T-helper 2 cell treated with Interferon-gamma antibody and Interleukin-4, amounts not matched to agents 5 μg/mL and 100 μg/mL, for 36 hours (primary cell): ENCODE results near the gene IL1RL2.

Experiments used
- DNase-seq: peaks from one replicate; pipeline ENCODE4 v3.0.0; 2021; ENCODE audit warnings: low spot score
- H3K27ac Mint-ChIP-seq: one replicate; pipeline ENCODE4 v1.8.0; 2021; ENCODE audit warnings: mild to moderate bottlenecking, mixed read lengths
- H3K27me3 Mint-ChIP-seq: one replicate; pipeline ENCODE4 v1.8.0; 2021; ENCODE audit warnings: low read depth, mixed read lengths
- H3K36me3 Mint-ChIP-seq: one replicate; pipeline ENCODE4 v1.8.0; 2021; ENCODE audit warnings: low read depth, mixed read lengths
- H3K4me1 Mint-ChIP-seq: one replicate; pipeline ENCODE4 v1.8.0; 2021; ENCODE audit warnings: low read depth, mixed read lengths
- H3K4me3 Mint-ChIP-seq: one replicate; pipeline ENCODE4 v1.8.0; 2022; ENCODE audit warnings: mild to moderate bottlenecking, moderate library complexity, mixed read lengths
- H3K9me3 Mint-ChIP-seq: one replicate; pipeline ENCODE4 v1.8.0; 2021; ENCODE audit warnings: mixed read lengths

Gene IL1RL2

GRCh38 chr2:102250278-102250821 is 63.5 kb downstream of the IL1RL2 start:
- no peaks in the 10 kb centered on the region for H3K36me3 Mint-ChIP-seq
- peaks cover 31% of the 10 kb centered on the region for H3K4me1 Mint-ChIP-seq
- DNase-seq = no peak
- no peaks in the 10 kb centered on the region for H3K9me3 Mint-ChIP-seq
- no peak overlapping the region for H3K4me3 Mint-ChIP-seq
- no peaks in the 10 kb centered on the region for H3K27me3 Mint-ChIP-seq
- H3K27ac Mint-ChIP-seq = no peak overlapping the region

- Mint-ChIP-seq H3K4me3 (peak overlapping the region; percentile 86), H3K4me1 (peaks cover 32% of the 10 kb centered on the region), H3K9me3 (peaks cover 3% of the 10 kb centered on the region), H3K36me3 (no peaks in the 10 kb centered on the region), H3K27me3 (no peaks in the 10 kb centered on the region), H3K27ac (peak overlapping the region; percentile 76)
- DNase-seq = peak; percentile 49
Observed at GRCh38 chr2:102251042-102251848, 64.4 kb downstream of the IL1RL2 start.

- H3K4me1 Mint-ChIP-seq = peaks cover 38% of the 10 kb centered on the region
- no peak for DNase-seq
- no peaks in the 10 kb centered on the region for H3K27me3 Mint-ChIP-seq
- peaks cover 3% of the 10 kb centered on the region for H3K9me3 Mint-ChIP-seq
- no peak overlapping the region for H3K27ac Mint-ChIP-seq
- no peak overlapping the region for H3K4me3 Mint-ChIP-seq
- no peaks in the 10 kb centered on the region for H3K36me3 Mint-ChIP-seq
Observed at GRCh38 chr2:102251849-102252203, 65.0 kb downstream of the IL1RL2 start.

DNA sequence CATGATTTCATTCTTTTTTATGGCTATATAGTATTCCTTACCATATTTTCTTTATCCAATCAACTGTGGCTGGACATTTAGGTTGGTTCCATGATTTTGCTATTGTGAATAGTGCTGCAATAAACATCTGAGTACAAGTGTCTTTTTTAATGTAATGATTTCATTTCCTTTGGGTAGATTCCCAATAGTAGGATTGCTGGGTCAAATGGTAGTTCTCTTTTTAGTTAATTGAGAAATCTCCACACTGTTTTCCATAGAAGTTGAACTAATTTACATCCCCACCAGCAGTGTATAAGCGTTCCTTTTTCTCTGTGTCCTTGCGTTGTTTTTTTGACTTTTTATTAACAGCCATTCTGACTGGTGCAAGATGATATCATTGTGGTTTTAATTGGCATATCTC is 65.4 kb downstream of the IL1RL2 start:
- H3K4me3 Mint-ChIP-seq = no peak overlapping the region
- DNase-seq = no peak
- H3K27me3 Mint-ChIP-seq = no peaks in the 10 kb centered on the region
- peaks cover 42% of the 10 kb centered on the region for H3K4me1 Mint-ChIP-seq
- H3K36me3 Mint-ChIP-seq = no peaks in the 10 kb centered on the region
- peaks cover 3% of the 10 kb centered on the region for H3K9me3 Mint-ChIP-seq
- no peak overlapping the region for H3K27ac Mint-ChIP-seq

DNA sequence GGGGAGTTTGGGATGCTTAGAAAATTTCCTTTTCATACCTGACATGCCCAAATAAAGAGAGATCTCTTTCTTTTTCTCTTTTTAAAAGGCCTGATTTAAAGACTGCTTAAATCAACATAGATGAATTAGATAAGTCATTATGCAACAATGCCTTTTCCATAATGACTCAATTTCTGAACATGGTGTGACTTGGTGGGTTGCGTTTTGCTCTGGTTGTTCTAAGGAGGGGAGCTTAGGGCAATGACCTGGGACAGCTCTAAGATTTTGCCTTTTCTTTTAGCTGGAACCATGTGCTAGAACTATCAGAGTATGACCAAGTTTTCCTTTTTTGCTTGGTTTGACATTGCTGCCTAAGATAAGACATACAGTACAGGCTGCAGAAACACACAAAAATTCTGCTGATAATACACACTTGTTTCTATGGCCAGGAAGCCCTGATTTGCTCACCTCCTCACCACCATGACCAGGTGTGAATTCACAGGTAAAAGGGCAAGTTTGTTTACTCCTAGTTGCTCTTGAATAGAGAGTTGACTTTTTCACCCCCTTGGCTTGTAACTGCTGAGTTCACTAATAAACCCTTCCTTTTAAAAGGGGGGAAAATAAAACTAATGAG is 66.4 kb downstream of the IL1RL2 start:
- H3K4me1 Mint-ChIP-seq = peaks cover 51% of the 10 kb centered on the region
- H3K36me3 Mint-ChIP-seq = peaks cover 3% of the 10 kb centered on the region
- no peak for DNase-seq
- no peak overlapping the region for H3K4me3 Mint-ChIP-seq
- H3K27ac Mint-ChIP-seq = peak overlapping the region; percentile 39
- no peaks in the 10 kb centered on the region for H3K27me3 Mint-ChIP-seq
- peaks cover 10% of the 10 kb centered on the region for H3K9me3 Mint-ChIP-seq

DNA sequence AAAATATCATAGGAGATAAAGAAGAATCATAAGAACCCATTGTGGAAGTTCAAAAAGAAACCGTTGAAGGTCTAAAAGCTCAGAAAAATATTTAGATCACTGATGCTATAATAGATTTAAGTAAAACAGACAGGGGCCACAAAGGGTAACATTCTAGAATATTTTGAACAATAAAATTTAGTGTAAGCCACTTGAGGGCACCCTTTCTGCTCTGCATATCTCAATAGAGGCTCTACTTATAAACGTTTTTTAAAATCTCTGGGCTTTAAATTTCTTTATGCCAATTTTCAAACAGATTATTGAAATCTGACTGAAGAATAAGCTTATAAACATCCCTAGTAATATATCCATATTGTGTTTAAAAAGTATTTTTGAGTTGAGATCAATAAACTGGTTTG is 66.9 kb downstream of the IL1RL2 start:
- H3K36me3 Mint-ChIP-seq = peaks cover 7% of the 10 kb centered on the region
- H3K4me3 Mint-ChIP-seq = no peak overlapping the region
- no peaks in the 10 kb centered on the region for H3K27me3 Mint-ChIP-seq
- peak overlapping the region; percentile 39 for H3K27ac Mint-ChIP-seq
- peaks cover 15% of the 10 kb centered on the region for H3K9me3 Mint-ChIP-seq
- DNase-seq = no peak
- H3K4me1 Mint-ChIP-seq = peaks cover 56% of the 10 kb centered on the region

DNA sequence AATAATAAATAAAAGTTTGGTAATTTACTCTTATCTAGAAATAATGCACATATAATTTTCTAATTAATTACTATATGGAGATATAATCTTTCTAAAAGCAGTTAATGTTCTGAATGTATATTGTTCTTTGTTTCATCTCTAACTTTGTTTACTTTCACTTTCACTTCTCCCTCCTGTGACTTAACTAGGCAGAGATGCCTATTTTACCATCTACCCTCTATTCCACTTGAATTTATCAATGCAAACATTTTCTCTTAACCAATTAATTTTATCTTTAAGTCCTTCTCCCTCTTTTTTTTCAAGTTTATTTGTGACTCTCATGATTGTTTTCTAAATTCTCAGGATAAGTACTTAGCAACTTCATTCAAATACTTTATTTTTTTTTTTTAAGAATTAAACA is 69.5 kb downstream of the IL1RL2 start:
- Mint-ChIP-seq H3K4me3 (no peak overlapping the region), H3K36me3 (peaks cover 9% of the 10 kb centered on the region), H3K9me3 (peaks cover 22% of the 10 kb centered on the region), H3K27me3 (no peaks in the 10 kb centered on the region), H3K4me1 (peaks cover 60% of the 10 kb centered on the region), H3K27ac (no peak overlapping the region)
- no peak for DNase-seq

DNA sequence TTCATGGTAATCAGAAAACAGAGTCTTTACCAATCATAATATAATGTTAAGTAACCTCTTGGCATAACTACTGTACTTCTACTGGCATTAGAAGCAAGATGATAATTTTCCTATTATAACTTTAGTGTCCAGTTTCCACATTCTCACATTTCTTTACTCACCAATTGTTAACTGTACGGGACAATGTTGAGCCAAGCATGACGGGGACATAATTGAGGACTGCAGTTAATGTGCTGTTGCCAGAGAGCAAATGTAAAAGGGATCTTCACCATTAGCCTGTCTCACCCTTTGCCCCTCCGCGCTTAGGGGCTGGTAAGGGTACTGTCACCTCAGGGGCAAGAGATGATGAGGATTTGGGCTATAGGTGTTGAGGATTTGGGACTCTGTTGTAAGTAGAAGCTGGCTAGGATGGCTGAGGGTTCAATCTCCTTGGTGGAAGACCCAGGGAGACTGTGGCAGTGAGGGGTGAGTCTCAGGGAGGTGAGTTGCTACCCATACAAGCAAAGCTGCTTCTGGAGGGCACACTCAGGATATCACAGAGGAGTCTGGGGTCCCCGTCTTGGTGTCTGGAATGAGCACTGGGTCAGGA is 70.1 kb downstream of the IL1RL2 start:
- peaks cover 22% of the 10 kb centered on the region for H3K9me3 Mint-ChIP-seq
- H3K27ac Mint-ChIP-seq = peak overlapping the region; percentile 40
- no peak overlapping the region for H3K4me3 Mint-ChIP-seq
- no peaks in the 10 kb centered on the region for H3K27me3 Mint-ChIP-seq
- peaks cover 10% of the 10 kb centered on the region for H3K36me3 Mint-ChIP-seq
- DNase-seq = no peak
- H3K4me1 Mint-ChIP-seq = peaks cover 56% of the 10 kb centered on the region

DNA sequence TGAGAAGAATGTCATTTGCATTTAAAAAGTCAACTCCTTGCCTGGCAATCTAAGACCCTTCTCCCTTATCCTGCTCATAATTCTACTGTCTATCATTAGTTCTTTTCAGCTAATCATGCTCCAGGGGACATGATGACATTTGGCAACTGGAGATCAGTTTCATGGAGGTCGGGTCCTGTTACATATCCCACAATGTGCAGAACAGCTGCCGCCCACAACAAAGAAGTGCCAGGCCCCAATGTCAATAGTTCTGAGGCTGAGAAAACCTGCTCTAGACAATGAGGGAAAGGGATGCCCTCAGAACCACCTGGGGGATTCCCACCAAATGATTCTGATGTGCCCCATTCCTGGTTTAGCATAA is 71.2 kb downstream of the IL1RL2 start:
- Mint-ChIP-seq H3K4me1 (peaks cover 47% of the 10 kb centered on the region), H3K27ac (peak overlapping the region; percentile 57)

GRCh38 chr2:102258386-102259074 is 71.7 kb downstream of the IL1RL2 start:
- peak; percentile 45 for DNase-seq
- peaks cover 22% of the 10 kb centered on the region for H3K9me3 Mint-ChIP-seq
- H3K27ac Mint-ChIP-seq = peak overlapping the region; percentile 93
- peak overlapping the region; percentile 73 for H3K4me3 Mint-ChIP-seq
- H3K4me1 Mint-ChIP-seq = peaks cover 42% of the 10 kb centered on the region
- H3K27me3 Mint-ChIP-seq = no peaks in the 10 kb centered on the region
- peaks cover 10% of the 10 kb centered on the region for H3K36me3 Mint-ChIP-seq

More for the DNA sequence above, 71.2 kb downstream of the IL1RL2 start:
- no peak for DNase-seq
- H3K9me3 Mint-ChIP-seq = peaks cover 22% of the 10 kb centered on the region
- peaks cover 10% of the 10 kb centered on the region for H3K36me3 Mint-ChIP-seq
- H3K4me3 Mint-ChIP-seq = no peak overlapping the region
- no peaks in the 10 kb centered on the region for H3K27me3 Mint-ChIP-seq

- Mint-ChIP-seq H3K27me3 (no peaks in the 10 kb centered on the region), H3K9me3 (peaks cover 19% of the 10 kb centered on the region), H3K4me3 (no peak overlapping the region), H3K36me3 (peaks cover 10% of the 10 kb centered on the region), H3K4me1 (peaks cover 37% of the 10 kb centered on the region), H3K27ac (no peak overlapping the region)
- DNase-seq = no peak
Observed at GRCh38 chr2:102261467-102262135, 74.8 kb downstream of the IL1RL2 start.

DNA sequence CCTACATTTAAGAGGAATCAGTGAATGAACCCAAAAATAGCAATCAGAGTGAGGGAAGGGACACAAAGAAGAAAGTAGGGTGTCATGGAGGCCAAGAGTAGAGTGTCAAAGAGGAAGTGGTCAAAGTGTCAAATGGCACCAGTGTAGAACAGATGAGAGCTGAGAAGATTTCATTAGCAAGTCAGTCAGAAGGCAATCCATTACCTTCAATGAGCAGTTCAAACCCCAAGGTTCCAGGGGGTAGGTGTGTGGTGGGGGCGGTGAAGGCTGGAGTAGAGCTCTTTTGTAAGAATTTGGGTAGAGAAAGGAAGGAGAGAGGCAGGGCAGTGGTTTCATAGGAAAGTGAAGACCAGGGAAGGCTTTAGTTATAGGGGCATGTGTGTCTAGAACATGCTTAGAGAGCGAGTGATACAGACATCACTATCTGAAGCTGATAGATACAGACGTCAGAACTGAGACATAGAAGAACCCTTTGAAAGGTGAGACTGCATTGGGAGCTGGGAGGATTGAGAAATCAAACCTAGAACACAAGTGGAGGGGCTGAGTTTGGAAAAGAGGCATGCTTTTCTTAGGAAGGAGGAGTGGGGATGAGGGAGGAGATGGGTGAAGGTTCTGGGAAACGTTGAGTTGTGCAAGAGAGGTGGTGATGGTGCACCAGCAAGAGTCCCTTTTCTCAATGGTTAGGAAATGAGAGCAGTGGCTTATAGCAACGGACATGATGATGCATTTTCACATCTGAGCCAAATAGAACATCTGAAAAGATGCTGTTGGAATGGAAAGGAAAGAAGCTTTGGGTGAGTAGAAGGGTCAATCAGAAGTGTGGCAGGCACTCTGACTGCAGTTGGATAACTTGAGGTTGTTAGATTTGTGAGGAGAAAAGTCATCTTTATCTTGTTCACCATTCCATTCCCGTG is 75.7 kb downstream of the IL1RL2 start:
- peaks cover 16% of the 10 kb centered on the region for H3K9me3 Mint-ChIP-seq
- no peak overlapping the region for H3K4me3 Mint-ChIP-seq
- no peak for DNase-seq
- peaks cover 10% of the 10 kb centered on the region for H3K36me3 Mint-ChIP-seq
- no peaks in the 10 kb centered on the region for H3K27me3 Mint-ChIP-seq
- H3K27ac Mint-ChIP-seq = no peak overlapping the region
- H3K4me1 Mint-ChIP-seq = peaks cover 29% of the 10 kb centered on the region

DNA sequence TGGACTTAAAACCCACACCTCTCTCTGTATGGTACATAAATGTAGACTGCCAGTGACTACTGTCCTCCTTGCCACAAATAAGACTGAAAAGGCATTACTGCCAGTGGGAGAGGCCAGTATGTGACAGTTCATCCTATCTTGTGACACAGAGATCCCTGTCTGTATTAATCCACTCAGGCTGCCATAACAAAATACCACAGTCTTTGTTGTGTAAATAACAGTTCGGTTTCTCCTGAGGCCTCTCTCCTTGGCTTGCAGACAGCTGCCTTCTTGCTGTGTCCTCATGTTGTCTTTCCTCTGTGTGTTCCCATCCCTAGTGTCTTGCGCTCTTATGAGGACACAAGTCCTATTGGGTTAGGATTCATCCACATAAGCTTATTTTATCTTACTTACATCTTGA is 78.1 kb downstream of the IL1RL2 start:
- Mint-ChIP-seq H3K27ac (no peak overlapping the region), H3K9me3 (no peaks in the 10 kb centered on the region), H3K36me3 (peaks cover 3% of the 10 kb centered on the region)

More for the DNA sequence above, 78.1 kb downstream of the IL1RL2 start:
- Mint-ChIP-seq H3K27me3 (no peaks in the 10 kb centered on the region), H3K4me1 (peaks cover 13% of the 10 kb centered on the region), H3K4me3 (no peak overlapping the region)
- DNase-seq = no peak
